Measurements from ENCODE around the gene OXSM. TPM values are rescaled to one million over a fixed set of nuclear protein-coding genes. Genes with fewer than 3 reads are reported as not detected.
A peak's percentile ranks its signal among the peaks of the same experiment; 100 is the strongest.

OXSM gene
- total and polyA plus RNA-seq, 11 donors = 7.3 to 21.8 (median 15.0) TPM

GRCh38 chr3:25781758-25782594 is 7.9 kb upstream of the OXSM start:
- WGBS, 4 donors = 54 to 62% (median 58%) methylated on average over 3 of the region's 3 CpGs
- H3K4me3 ChIP-seq = peak overlapping the region in 10 of 12 donors; percentile 74 to 96 (median 88)

GRCh38 chr3:25782636-25782937 is 7.3 kb upstream of the OXSM start:
- no peak for DNase-seq
- Histone ChIP-seq H3K9me3 (no peaks in the 10 kb centered on the region), H3K4me1 (peaks cover 0 to 37% (median 13%) of the 10 kb centered on the region in 12 donors), H3K4me3 (peak overlapping the region; percentile 74 to 97 (median 88)), H3K27me3 (no peaks in the 10 kb centered on the region), H3K27ac (peak overlapping the region in 11 of 12 donors; percentile 85 to 94 (median 90)), H3K36me3 (peaks cover 0 to 10% (median 9%) of the 10 kb centered on the region in 9 donors)
- intact Hi-C loops (cut with DNase I) = loop anchor here in 6 of 10 donors (2.0 to 10.0 kb wide), 5 partner anchors 115 to 332 kb away; partner anchors contain the start of gene TOP2B (in 3 of the 6)
- 0 to 1% (median 0%) methylated on average over 14 of the region's 14 CpGs for WGBS, 4 donors
- ATAC-seq = no peak
- no peak for TF ChIP-seq POLR2A (IDR thresholded peaks at IDR 0.05)
- TF ChIP-seq, protein P1, sequence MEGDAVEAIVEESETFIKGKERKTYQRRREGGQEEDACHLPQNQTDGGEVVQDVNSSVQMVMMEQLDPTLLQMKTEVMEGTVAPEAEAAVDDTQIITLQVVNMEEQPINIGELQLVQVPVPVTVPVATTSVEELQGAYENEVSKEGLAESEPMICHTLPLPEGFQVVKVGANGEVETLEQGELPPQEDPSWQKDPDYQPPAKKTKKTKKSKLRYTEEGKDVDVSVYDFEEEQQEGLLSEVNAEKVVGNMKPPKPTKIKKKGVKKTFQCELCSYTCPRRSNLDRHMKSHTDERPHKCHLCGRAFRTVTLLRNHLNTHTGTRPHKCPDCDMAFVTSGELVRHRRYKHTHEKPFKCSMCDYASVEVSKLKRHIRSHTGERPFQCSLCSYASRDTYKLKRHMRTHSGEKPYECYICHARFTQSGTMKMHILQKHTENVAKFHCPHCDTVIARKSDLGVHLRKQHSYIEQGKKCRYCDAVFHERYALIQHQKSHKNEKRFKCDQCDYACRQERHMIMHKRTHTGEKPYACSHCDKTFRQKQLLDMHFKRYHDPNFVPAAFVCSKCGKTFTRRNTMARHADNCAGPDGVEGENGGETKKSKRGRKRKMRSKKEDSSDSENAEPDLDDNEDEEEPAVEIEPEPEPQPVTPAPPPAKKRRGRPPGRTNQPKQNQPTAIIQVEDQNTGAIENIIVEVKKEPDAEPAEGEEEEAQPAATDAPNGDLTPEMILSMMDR (IDR thresholded peaks at IDR 0.05) = no peak

More at GRCh38 chr3:25781758-25782594, 7.9 kb upstream of the OXSM start:
- peaks cover 0 to 37% (median 13%) of the 10 kb centered on the region in 12 donors for H3K4me1 ChIP-seq
- no peaks in the 10 kb centered on the region for H3K27me3 ChIP-seq
- ATAC-seq (no peak), DNase-seq (no peak)
- TF ChIP-seq, protein P1 (IDR thresholded peaks at IDR 0.05) = no peak
- TF ChIP-seq POLR2A (IDR thresholded peaks at IDR 0.05) = no peak
- H3K36me3 ChIP-seq = peaks cover 0 to 16% (median 14%) of the 10 kb centered on the region in 9 donors
- H3K27ac ChIP-seq = peak overlapping the region in 6 of 12 donors; percentile 88 to 94 (median 90)
- intact Hi-C loops (cut with DNase I) = loop anchor here in 6 of 10 donors (2.0 to 10.0 kb wide), 5 partner anchors 115 to 333 kb away; partner anchors contain the start of gene TOP2B (in 3 of the 6)
- no peaks in the 10 kb centered on the region for H3K9me3 ChIP-seq

- H3K36me3 ChIP-seq = peaks cover 0 to 5% (median 4%) of the 10 kb centered on the region in 9 donors
- H3K4me3 ChIP-seq = peak within 1 kb of the TSS; percentile 74 to 97 (median 88)
- no peaks in the 10 kb centered on the region for H3K27me3 ChIP-seq
- peaks cover 0 to 37% (median 13%) of the 10 kb centered on the region in 12 donors for H3K4me1 ChIP-seq
- DNase-seq (peak; percentile 86 to 93 (median 90)), ATAC-seq (peak; percentile 92 to 98 (median 98))
- intact Hi-C loops (cut with DNase I) = loop anchor here in 6 of 10 donors (2.0 to 10.0 kb wide), 5 partner anchors 116 to 332 kb away; partner anchors contain the start of gene TOP2B (in 3 of the 6)
- 0 to 2% (median 1%) methylated on average over 11 to 72 of the region's 72 CpGs for WGBS, 4 donors
- H3K27ac ChIP-seq = peak within 1 kb of the TSS; percentile 63 to 94 (median 90)
- TF ChIP-seq, protein P1 (IDR thresholded peaks at IDR 0.05) = peak in 6 of 12 donors; percentile 18 to 43 (median 30)
- TF ChIP-seq POLR2A (IDR thresholded peaks at IDR 0.05) = peak in 1 of 2 donors; percentile 96
- H3K9me3 ChIP-seq = no peaks in the 10 kb centered on the region
Measured at GRCh38 chr3:25782938-25783660, 6.8 kb upstream of the OXSM start, which contains the start of gene NGLY1. Gene NGLY1, minus strand, starts transcription at chr3:25783443. Its CDS starts 53 bp downstream, at chr3:25783390.

Measured in heart left ventricle (tissue), 16 donors.